ENCODE measurements around the gene FAM78B.
A peak's percentile ranks its signal among the peaks of the same experiment; 100 is the strongest.

FAM78B gene

DNA sequence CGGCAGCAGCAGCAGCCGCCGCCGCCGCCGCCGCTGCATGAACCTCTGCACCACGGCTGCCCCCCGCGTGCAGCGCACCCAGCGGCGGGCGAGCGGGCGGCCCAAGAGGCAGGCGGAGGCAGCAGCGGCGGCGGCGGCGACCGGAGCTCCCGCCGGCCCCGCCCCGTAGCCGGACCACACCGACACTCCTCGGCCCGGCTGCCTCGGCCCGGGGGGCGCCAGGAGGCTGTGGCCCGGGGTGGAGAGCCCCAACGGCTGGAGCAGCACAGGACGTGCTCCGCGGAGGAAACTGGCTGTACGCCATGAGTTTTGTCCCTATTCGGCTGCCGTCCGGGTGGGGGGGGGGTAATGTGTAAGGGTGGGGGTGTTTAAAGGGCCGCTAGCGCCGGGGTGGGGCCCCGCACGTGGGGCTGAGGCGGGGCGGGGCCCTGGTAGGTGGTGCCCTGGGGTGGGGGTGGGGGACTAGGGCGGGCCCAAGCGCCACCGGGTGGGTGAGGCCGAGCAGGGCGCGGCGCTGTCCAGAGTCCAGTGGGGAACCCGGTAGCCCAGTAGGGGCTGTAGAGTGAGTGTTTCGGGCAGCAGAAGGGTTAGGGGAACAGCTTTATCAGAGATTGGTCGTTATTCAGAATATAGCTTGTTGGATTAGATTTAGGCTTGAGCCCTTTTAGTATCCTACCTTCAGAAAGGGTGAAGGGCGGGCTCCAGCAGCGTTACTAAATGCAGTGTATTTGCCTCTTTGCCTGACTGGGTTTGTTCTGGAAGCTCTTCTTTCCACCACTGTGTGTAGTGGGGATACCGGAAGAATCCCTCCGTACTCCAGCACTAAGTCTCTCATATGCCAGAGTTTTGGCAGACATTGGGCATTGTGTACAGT, at the start of gene FAM78B:
Gene FAM78B, minus strand, starts transcription at position 304 of the 874 bp plus-strand sequence. CDS start 753 bp downstream, outside the sequence.
- peak in 50 of 56 donors; percentile 13 to 78 (median 50) for DNase-seq

GRCh38 chr1:166202546-166202945, 35.7 kb upstream of the FAM78B start:
- no peak for DNase-seq

DNA sequence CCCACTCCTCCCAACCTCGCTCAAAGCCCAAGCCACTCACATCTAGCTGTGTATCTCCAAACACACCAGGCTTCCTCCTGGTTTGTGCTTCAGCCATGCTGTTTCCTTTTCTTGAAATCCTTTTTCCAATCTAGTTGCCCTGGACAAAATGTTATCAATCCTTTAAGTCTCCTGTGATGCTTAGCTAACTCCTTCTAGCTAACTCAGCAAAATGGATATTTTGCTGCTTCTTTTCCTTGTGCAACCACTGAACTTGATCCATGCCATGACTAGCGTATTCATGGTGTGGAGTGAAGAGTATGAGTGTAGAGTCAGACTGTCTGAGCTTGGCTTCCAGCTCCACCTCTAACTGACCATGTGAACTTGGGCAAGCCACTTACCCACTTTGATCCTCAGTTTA, 33.9 kb upstream of the FAM78B start:
- DNase-seq, result no peak

DNA sequence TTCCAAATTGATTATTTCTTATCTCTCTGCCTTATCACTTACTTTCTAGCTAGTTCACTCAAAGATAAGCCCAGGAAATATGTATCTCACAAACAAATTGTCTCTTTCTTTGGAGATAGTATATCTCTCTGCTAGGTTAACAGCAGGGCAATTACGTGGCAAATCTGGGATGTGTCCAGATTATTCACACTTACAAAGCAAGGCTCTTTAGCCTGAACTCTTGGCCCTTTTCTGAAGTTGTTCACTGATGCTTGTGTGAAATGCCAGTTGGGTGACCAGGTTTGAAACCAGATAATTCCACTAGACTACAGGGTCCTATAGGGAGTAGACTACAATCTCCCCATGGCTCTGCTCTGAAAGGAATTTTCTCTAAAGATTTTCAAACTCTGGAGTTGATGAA, 30.8 kb upstream of the FAM78B start:
- DNase-seq, result no peak

GRCh38 chr1:166197141-166197540, 30.3 kb upstream of the FAM78B start:
- DNase-seq, result no peak

GRCh38 chr1:166193057-166193698, 26.4 kb upstream of the FAM78B start:
- no peak for DNase-seq

GRCh38 chr1:166190400-166190799, 23.6 kb upstream of the FAM78B start:
- DNase-seq, result no peak

DNA sequence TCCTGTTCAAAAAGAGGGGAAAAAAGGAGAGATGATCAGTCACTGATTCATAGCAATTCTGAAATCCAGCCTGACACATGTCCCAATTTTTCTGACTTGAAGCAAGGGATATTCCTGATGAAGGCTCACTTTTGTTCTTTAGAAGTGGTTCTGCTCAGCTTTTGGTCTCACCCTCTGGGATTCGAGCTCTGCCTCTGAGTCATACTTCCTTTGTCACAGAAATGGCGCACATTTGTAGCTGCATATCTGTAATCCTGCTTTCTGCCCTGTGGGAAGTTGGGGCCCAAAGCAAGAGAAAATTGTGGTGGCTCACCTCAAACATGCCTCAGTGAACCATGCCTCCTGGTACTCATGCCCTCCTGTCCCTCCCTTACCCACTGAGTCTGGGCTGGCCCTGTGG, 22.3 kb upstream of the FAM78B start:
- DNase-seq, result no peak

DNA sequence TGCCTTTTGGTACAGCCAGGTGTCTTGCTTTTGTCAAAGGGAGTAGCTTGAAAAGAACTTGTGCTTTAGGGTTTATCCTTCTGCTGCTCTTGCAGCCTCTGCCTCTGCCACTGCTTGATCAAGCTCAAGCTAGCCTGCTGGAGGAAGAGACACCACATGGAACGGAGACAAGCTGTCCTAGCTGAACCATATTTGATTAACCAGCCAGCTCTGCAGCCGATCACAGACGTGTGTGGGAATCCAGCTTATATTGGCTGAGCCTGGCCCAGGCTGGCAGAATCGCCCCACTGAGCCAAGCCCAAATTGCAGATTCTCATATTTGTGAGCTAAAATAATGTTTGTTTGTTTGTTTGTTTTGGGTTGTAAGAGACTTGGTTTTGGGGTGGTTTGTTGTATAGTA, 18.7 kb upstream of the FAM78B start:
- DNase-seq, result no peak

DNA sequence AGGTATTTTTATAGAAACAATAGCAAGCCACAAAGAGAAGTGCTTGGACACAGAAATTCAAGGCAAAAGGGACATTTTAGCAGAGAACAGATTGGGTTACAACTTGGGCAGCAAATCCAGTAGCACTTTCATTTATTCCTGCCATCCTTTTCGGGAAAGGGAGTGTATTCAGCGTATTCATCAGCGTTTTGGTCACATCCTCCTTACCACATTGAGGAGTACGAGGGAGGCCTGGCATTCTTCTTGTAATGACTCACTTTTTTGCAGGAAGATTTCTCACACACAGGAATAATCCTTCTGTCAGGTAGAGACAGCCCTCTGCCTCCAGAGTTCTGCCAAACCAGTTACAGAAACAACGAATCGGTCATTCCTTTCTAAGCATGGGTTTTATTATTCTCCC, 18.1 kb upstream of the FAM78B start:
- DNase-seq, result peak in 4 of 56 donors; percentile 1 to 9 (median 2)

GRCh38 chr1:166184012-166184411, 17.2 kb upstream of the FAM78B start:
- DNase-seq, result no peak

DNA sequence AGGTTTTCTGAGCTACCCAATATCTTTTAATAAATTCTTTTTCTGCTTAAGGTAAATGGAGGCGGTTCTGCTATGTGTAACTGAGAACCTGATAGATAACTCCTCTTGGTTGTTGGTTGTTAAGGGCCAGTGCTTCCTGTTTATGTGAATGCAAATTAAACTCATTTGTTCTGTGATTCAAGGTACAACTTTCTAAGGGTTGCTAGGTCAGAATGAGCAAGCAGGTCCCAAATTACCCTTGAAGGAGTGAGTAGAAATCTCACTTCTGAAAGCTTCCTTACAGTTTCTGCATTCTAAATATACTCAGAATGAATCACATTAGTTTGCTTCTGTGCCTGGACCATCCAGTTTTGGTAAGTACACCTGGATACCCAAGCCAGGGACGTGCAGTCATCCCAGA, 15.5 kb upstream of the FAM78B start:
- no peak for DNase-seq

- no peak for DNase-seq
Observed at GRCh38 chr1:166176416-166176815, 9.6 kb upstream of the FAM78B start.

DNA sequence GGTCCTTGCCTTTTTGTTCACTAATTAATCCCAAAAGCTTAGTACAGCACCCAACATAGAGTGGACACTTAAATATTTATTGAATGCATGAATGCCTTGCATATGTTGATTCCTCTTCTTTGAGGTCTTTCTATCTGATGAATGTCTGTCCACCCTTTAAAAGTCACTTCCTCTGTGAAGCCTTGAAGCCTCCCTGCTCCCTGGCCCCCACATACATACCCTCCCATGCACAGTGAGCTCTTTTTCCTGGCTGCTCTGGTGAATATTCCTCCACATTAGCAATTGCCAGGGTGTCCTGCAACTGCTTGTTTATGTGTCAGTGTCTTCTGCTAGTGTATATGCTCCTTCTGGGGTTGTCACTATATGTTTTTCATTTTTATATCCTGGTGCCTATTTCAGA, 8.2 kb upstream of the FAM78B start:
- no peak for DNase-seq

DNA sequence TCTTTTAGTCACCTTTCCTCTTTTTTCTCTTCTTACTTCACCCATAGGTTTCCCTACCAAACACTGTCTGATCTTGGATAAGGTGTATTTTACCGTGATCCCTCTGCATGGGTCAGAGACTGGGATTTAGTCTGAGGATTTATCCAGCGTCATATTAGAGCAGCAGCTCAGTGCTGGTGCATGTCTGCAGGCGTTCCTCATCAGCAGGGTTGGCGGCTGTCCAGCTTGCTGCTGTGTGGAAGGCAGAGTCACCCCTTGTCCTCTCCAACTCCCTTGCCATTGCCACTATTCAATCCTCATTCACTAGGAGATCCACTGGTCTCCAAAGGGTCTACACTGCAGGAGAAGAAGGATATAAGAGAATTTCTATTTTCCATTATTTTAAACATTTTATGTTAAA, 7.3 kb upstream of the FAM78B start:
- DNase-seq, result peak in 1 of 56 donors; percentile 7

- DNase-seq, result no peak
Observed at GRCh38 chr1:166172106-166172505, 5.3 kb upstream of the FAM78B start.

DNA sequence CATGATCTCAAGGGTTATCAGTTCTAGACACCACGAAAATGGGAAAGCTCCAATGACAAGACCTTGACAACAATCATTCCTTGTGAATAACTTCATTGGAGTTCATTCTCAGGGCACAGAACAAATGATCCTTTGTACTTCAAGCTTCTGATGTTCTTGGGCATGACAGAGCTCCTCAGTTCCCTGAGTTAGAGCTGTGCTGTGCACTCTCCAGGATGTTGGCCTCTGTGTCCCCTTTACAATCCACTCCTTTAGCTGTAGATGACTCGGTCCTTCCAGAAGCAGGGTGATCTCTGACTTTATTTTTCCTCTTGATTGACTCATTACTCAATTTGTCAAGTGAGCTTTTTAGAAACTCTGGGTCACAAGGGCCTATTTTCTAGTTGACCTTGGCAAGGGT, 3.9 kb upstream of the FAM78B start:
- DNase-seq, result no peak

- no peak for DNase-seq
Observed at GRCh38 chr1:166170075-166170474, 3.3 kb upstream of the FAM78B start.

DNA sequence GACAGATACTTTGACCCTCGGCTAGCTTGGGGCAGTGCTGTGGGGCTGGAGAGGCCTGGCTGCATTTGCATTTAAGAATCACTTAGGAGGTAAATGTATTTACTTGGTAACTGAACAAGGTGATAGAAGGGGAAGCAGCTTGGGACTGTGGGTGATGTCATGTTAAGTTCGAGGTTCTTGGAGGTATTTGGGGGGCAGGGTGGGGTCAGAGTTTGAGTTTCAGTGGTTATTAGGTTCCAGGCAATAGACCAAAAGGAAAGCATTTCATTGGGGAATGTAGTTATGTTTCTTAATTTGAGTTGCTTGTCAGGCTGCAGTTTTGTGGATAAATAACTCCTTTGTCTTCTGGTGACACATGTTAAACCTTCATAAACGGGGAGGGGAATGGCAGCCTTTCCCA, 2.4 kb upstream of the FAM78B start:
- no peak for DNase-seq

GRCh38 chr1:166167572-166167925, 748 bp upstream of the FAM78B start:
- peak in 1 of 56 donors; percentile 27 for DNase-seq

DNA sequence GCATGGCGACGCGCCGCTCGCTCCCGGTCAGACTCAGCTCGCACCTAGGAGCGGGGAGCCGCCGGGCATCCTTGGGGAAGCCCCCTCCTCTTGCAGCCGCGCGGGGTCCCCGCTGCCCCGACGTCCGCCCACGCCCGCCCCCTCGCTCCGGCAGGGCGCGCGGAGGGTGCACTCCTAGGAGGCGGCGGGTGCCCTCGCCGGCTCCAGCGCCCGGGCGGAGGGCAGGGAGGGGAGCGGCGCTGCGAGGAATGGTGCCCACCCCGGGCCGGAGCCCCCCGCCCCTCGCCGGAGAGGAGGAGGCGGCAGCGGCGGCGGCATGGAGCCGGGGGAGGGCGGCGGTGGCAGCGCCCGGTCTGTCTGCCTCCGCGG, 488 bp downstream of the FAM78B start:
- DNase-seq, result peak in 1 of 56 donors; percentile 30

DNA sequence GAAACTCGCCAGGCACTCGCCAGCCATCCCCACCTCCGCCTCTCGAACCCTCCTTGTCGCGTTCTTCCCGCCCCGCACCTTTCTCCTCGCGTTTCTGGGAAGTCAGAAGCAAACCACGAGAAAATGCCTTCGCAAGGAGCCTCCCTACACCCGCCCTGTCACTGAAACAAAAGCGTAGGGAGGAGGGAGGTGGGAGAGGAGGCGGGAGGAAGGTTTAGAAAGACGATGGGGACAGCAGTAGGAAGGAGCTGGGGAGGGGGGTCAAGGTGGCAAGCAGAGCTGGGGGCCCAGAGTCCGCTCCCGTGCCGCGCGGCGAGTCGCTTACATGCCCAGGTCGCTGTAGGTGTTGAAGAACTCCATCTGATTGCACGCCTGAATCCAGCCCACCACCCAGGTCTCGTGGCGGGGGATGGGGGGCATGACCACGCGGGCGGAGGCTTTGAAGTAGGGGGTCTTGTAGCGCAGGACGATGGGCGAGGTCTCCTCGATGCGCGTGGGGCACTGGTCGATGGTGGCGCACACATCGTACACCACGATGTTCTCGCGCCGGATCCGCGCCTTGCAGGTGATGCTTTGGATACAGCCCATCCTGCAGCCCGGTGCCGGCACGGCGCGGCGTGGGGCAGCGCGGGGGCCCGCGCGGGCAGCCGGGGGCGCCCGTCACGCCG, 1.0 kb downstream of the FAM78B start:
- DNase-seq, result peak in 14 of 56 donors; percentile 6 to 52 (median 26)
